OCI-LY1 (cell line): Measurements from ENCODE around the gene RNASEH2C.

Experiments
- CTCF ChIP-seq: fragments of 200-600 bp; sonication (generic), shearing (Covaris generic); IDR thresholded peaks from 2 replicates; pipeline ENCODE4 v1.5.1; 2017; ENCODE audit warnings: mild to moderate bottlenecking, antibody characterized with exemption, low read length, moderate library complexity, mixed read lengths
- EZH2 ChIP-seq: fragments of 200-600 bp; sonication (generic), shearing (Covaris generic); IDR thresholded peaks from 2 replicates; pipeline ENCODE4 v1.8.0; 2017; ENCODE audit warnings: borderline replicate concordance, mixed run types, mild to moderate bottlenecking, antibody characterized with exemption, low read length, moderate library complexity, mixed read lengths

- no peak for TF ChIP-seq CTCF
- no peak for TF ChIP-seq EZH2
These were observed 40.3 kb downstream of the RNASEH2C start for GRCh38 chr11:65680192-65680743.
